Measurements from ENCODE around the gene DBN1. TPM values are rescaled to one million over a fixed set of nuclear protein-coding genes. Genes with fewer than 3 reads are reported as not detected.
A peak's percentile ranks its signal among the peaks of the same experiment; 100 is the strongest.

DBN1 gene
- total and polyA plus RNA-seq, 2 donors (not counting 1 experiment from before 2014, with no cell fraction given), result 1.4 to 1.9 TPM

DNA sequence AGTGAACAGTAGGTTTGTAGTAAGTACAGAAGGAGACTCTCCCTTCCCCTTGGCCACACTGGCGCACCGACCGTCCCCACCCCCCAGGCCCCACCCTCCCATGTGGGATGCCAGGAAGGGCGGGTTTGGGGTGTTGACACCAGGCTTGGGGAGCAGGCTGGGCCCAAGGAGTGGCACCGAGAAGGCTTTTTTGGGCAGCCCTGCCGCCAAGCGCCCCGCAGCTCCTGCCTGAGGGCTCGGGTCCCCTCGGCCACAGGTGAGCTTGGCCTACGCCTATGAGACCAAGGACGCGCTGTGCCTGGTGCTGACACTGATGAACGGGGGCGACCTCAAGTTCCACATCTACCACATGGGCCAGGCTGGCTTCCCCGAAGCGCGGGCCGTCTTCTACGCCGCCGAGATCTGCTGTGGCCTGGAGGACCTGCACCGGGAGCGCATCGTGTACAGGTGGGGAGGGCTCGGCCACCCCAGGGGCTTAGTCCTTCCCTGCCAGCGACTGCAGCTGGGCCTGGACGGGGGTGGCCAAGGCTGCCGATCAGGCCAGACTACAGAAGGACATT, 39.7 kb downstream of the DBN1 start:
- POLR2A ChIA-PET, result interaction anchor here (1.3 to 6.8 kb wide), 2 partner anchors 11 to 31 kb away, joined by 3 to 103 read pairs; partner anchors contain the start of gene PRR7
- peak overlapping the region in 1 of 2 donors; percentile 96 for H3K27ac ChIP-seq (ENCODE audit: low read length in 2 of 2)
- peak overlapping the region; percentile 61 for H3K27ac Mint-ChIP-seq
- H3K27me3 ChIP-seq (replicated peaks in 1 of 4; ENCODE audit: control extremely low read depth in 1 of 4, control insufficient read depth in 3 of 4, insufficient read depth in 4 of 4, low read length in 3 of 4), result no peaks in the 10 kb centered on the region
- peaks cover 92% of the 10 kb centered on the region for H4K20me1 ChIP-seq (ENCODE audit: control insufficient read depth, insufficient read depth, low read length, poor library complexity, severe bottlenecking)
- H2AFZ ChIP-seq (ENCODE audit: insufficient read depth, low read depth, low read length, poor library complexity, severe bottlenecking), result no peak overlapping the region
- no peaks in the 10 kb centered on the region for H3K27me3 Mint-ChIP-seq
- no peaks in the 10 kb centered on the region for H3K9me3 Mint-ChIP-seq (ENCODE audit: insufficient read depth)
- H3K4me1 ChIP-seq (ENCODE audit: control insufficient read depth in 2 of 2, insufficient read depth in 2 of 2, low read length in 2 of 2), result peaks cover 47 to 66% of the 10 kb centered on the region in 2 donors
- H3K4me2 ChIP-seq (replicated peaks; ENCODE audit: low read depth, low read length, poor library complexity, severe bottlenecking), result peak overlapping the region; percentile 90
- ATAC-seq (ENCODE audit: low read depth) (no peak), DNase-seq (no peak)
- no peak overlapping the region for H3K4me3 ChIP-seq (ENCODE audit: control extremely low read depth in 1 of 5, extremely low read depth in 1 of 5, insufficient read depth in 1 of 5, low read depth in 2 of 5, low read length in 4 of 5)
- TF ChIP-seq EZH2 (IDR thresholded peaks at IDR 0.05; ENCODE audit: borderline replicate concordance, insufficient read depth, low read depth, low read length, poor library complexity, severe bottlenecking), result no peak
- no peak for TF ChIP-seq CTCF (IDR thresholded peaks at IDR 0.05)
- H3K79me2 ChIP-seq (ENCODE audit: control insufficient read depth, insufficient read depth, low read length), result peaks cover 70% of the 10 kb centered on the region
- intact Hi-C loops (cut with micrococcal nuclease), result no loop called here
- no peak overlapping the region for H3K4me3 Mint-ChIP-seq
- peaks cover 4 to 91% of the 10 kb centered on the region in 2 experiments for H3K36me3 ChIP-seq (replicated peaks in 1 of 2; ENCODE audit: control extremely low read depth in 1 of 2, control insufficient read depth in 1 of 2, extremely low read depth in 1 of 2, insufficient read depth in 2 of 2, low read length in 1 of 2)
- no peak overlapping the region for H3K9ac ChIP-seq (ENCODE audit: low read length)
- CTCF ChIA-PET, result interaction anchor here (2.6 to 12.4 kb wide), 4 partner anchors 10 to 29 kb away, joined by 15 to 152 read pairs (median 112); partner anchors contain the start of gene PRR7
- 98% methylated on average over 25 of the region's 29 CpGs for WGBS (ENCODE audit: insufficient coverage)
- peaks cover 50% of the 10 kb centered on the region for H3K4me1 Mint-ChIP-seq
- no peaks in the 10 kb centered on the region for H3K9me3 ChIP-seq (ENCODE audit: control extremely low read depth in 1 of 3, control insufficient read depth in 2 of 3, insufficient read depth in 1 of 3, low read length in 2 of 3)

Measured in B cell (primary cell).